Measurements from ENCODE around the gene AMBRA1. TPM values are rescaled to one million over a fixed set of nuclear protein-coding genes. Genes with fewer than 3 reads are reported as not detected.

Gene AMBRA1
- total RNA-seq, 1 donor from 2014 or later: 11.3 TPM

DNA sequence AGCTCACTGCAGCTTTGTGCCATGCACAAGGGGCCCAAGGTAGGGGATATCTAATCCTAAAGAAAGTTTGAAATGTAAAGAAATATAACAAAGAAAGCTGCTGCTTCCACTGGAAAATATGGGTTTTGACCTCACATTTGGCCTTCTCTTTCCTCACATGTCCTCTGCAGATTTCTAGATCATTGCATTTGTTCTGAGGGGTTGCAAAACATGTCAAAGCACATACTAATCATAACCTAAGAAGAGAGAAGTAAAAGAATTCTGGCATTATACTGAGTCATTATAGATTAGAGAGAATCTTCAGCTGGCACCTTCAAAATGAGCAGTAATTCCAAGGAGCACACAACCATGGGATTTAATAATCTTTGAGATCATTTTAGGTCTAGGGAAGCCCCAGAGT lies 109.7 kb downstream of the AMBRA1 start:
- FAIRE-seq (no peak), DNase-seq (ENCODE audit: low read depth) (no peak)
- Histone ChIP-seq H3K4me3 (ENCODE audit: low read depth, low read length) (no peak overlapping the region), H3K36me3 (ENCODE audit: control insufficient read depth, insufficient read depth, low read length) (no peaks in the 10 kb centered on the region), H3K27me3 (ENCODE audit: control insufficient read depth, insufficient read depth, low read length) (no peaks in the 10 kb centered on the region)
- TF ChIP-seq, protein P1, sequence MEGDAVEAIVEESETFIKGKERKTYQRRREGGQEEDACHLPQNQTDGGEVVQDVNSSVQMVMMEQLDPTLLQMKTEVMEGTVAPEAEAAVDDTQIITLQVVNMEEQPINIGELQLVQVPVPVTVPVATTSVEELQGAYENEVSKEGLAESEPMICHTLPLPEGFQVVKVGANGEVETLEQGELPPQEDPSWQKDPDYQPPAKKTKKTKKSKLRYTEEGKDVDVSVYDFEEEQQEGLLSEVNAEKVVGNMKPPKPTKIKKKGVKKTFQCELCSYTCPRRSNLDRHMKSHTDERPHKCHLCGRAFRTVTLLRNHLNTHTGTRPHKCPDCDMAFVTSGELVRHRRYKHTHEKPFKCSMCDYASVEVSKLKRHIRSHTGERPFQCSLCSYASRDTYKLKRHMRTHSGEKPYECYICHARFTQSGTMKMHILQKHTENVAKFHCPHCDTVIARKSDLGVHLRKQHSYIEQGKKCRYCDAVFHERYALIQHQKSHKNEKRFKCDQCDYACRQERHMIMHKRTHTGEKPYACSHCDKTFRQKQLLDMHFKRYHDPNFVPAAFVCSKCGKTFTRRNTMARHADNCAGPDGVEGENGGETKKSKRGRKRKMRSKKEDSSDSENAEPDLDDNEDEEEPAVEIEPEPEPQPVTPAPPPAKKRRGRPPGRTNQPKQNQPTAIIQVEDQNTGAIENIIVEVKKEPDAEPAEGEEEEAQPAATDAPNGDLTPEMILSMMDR (IDR thresholded peaks at IDR 0.05; ENCODE audit: insufficient read depth, low read length, severe bottlenecking): no peak

DNA sequence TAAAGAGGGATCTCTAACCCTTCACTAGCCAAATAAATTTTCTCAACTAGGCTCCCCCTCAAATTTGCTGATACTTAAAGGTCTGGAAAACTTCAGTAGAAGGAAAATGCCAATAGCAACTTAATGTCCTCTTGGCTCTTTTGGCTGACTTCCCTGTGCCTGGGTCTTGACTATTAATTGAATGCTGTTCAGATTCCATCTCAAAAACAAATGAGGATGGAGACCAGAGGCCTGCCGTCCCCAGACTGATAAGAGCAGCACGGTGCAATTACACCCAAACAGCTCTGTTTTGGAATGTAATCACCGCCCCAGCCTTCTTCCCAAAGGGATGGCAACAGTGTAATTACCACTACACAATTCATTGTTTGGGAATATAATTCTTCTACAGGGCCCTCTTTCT lies 112.9 kb downstream of the AMBRA1 start:
- DNase-seq (ENCODE audit: low read depth): no peak
- no peaks in the 10 kb centered on the region for H3K36me3 ChIP-seq (ENCODE audit: control insufficient read depth, insufficient read depth, low read length)
- no peaks in the 10 kb centered on the region for H3K27me3 ChIP-seq (ENCODE audit: control insufficient read depth, insufficient read depth, low read length)
- no peak overlapping the region for H3K4me3 ChIP-seq (ENCODE audit: low read depth, low read length)
- TF ChIP-seq, protein P1 (IDR thresholded peaks at IDR 0.05; ENCODE audit: insufficient read depth, low read length, severe bottlenecking): no peak
- no peak for FAIRE-seq

DNA sequence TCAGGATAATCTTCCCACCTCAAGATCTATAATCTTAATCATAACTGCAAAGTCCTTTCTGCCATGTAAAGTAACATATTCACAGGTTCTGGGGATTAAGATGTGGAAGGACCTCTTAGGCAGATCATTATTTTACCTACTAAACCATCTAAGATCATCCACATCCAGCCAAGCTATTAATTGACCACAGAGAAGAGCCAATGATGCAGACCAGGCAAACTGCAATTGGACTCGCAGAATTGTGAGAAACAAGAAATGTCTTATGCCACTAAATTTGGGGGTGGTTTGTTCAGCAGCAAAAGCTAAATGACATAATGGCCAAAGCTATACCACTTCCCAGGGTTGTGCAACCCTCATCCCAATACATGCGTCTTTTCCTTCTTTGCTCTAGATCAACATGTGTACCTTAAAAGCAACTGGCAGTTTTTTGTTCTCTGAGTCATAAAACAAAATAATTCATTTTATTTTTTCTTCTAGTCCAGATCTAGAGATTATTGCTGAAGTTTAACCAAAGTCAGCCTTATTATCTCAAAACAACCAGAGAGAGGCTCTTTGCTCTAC lies 113.6 kb downstream of the AMBRA1 start:
- H3K27me3 ChIP-seq (ENCODE audit: control insufficient read depth, insufficient read depth, low read length): no peaks in the 10 kb centered on the region
- no peak for FAIRE-seq

DNA sequence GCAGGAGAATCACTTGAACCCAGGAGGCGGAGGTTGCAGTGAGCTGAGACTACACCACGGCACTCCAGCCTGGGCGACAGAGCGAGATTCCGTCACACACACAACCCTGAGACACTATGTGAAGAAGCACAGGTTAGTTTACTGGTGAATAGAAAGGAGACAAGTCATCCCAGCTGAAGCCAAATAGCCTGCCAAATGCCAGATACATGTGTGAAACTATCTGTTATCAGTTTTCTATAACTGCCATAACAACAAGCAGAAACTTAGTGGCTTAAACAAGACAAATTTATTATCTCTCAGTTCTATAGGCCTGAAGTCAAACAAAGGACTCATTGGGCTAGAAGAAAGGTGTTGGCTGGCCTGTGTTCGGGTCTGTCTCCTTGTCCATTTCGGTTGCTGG lies 114.2 kb downstream of the AMBRA1 start:
- DNase-seq (ENCODE audit: low read depth) (no peak), FAIRE-seq (no peak)
- H3K36me3 ChIP-seq (ENCODE audit: control insufficient read depth, insufficient read depth, low read length): no peaks in the 10 kb centered on the region
- H3K27me3 ChIP-seq (ENCODE audit: control insufficient read depth, insufficient read depth, low read length): no peaks in the 10 kb centered on the region
- H3K4me3 ChIP-seq (ENCODE audit: low read depth, low read length): no peak overlapping the region
- TF ChIP-seq, protein P1 (IDR thresholded peaks at IDR 0.05; ENCODE audit: insufficient read depth, low read length, severe bottlenecking): no peak

More for the DNA sequence above, 113.6 kb downstream of the AMBRA1 start:
- DNase-seq (ENCODE audit: low read depth): no peak
- Histone ChIP-seq H3K36me3 (ENCODE audit: control insufficient read depth, insufficient read depth, low read length) (no peaks in the 10 kb centered on the region), H3K4me3 (ENCODE audit: low read depth, low read length) (no peak overlapping the region)
- TF ChIP-seq, protein P1 (IDR thresholded peaks at IDR 0.05; ENCODE audit: insufficient read depth, low read length, severe bottlenecking): no peak

DNA sequence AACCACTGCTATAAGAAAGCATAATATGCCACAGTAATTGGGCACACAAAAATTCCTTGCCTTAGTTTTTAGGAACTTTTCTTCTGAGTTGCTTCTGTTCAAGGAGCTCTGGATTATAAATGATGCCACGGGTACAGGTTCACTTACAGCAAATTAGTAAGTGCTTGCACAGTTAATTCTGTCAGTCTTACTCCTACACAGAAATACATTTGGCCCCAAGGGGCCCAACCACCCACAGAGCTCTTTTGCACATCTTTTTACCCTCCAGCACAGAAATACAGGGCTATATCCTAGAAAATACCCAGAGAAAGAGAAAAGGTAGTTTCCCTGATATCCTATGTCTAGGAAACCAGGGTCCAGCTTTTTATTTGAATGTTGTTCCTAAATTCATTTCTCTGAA lies 115.6 kb downstream of the AMBRA1 start:
- no peak for DNase-seq (ENCODE audit: low read depth)
- FAIRE-seq: no peak
- Histone ChIP-seq H3K36me3 (ENCODE audit: control insufficient read depth, insufficient read depth, low read length) (no peaks in the 10 kb centered on the region), H3K27me3 (ENCODE audit: control insufficient read depth, insufficient read depth, low read length) (no peaks in the 10 kb centered on the region), H3K4me3 (ENCODE audit: low read depth, low read length) (no peak overlapping the region)
- TF ChIP-seq, protein P1 (IDR thresholded peaks at IDR 0.05; ENCODE audit: insufficient read depth, low read length, severe bottlenecking): no peak

DNA sequence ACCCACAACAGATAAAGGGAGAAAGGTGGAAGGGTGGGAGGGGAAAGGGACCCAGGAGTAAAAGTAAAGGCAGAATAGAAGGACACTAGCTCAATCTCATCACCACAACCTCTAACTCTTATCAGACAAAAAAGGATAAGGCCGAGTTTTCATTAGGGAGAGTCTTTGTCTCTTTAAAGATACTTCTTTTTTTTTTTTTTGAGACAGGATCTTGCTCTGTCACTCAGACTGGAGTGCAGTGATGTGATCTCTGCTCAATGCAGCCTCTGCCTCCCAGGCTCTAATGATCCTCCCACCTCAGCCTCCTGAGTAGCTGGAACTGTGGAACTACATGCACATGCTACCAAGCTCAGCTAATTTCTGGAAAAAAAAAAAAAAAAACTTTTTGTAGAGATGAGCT lies 116.7 kb downstream of the AMBRA1 start:
- no peak for DNase-seq (ENCODE audit: low read depth)
- no peaks in the 10 kb centered on the region for H3K27me3 ChIP-seq (ENCODE audit: control insufficient read depth, insufficient read depth, low read length)
- TF ChIP-seq, protein P1 (IDR thresholded peaks at IDR 0.05; ENCODE audit: insufficient read depth, low read length, severe bottlenecking): no peak
- H3K36me3 ChIP-seq (ENCODE audit: control insufficient read depth, insufficient read depth, low read length): no peaks in the 10 kb centered on the region
- no peak for FAIRE-seq
- no peak overlapping the region for H3K4me3 ChIP-seq (ENCODE audit: low read depth, low read length)
